GM19193 (cell line): ENCODE results near the gene TRAM2.

Source experiments
- POLR2A ChIP-seq: IDR thresholded peaks from 4 replicates; pipeline ENCODE4 v1.6.1; 2011; ENCODE audit not compliant: insufficient read depth, insufficient read length; ENCODE audit errors: extremely low read depth

Gene TRAM2

GRCh38 chr6:52517502-52518278 is 59.2 kb downstream of the TRAM2 start:
- TF ChIP-seq POLR2A = no peak

DNA sequence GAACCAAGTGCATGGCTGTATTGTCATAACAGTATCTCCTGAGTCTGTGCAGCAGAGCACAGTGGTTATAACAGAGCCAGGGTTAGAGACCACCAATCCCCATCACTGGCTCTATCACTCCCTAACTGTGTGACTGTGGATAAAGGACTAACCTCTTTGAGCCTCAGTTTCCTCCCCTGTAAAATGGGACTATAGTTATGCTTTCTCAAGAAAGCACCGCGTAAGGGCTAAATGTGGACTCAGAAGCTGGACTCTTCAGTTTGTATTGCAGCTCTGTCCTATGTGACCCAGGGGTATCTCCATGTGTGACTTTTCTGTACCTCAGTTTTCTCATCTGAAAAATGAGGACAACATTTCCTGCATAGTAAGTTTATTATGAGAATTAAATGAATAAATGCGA is 59.9 kb downstream of the TRAM2 start:
- no peak for TF ChIP-seq POLR2A

DNA sequence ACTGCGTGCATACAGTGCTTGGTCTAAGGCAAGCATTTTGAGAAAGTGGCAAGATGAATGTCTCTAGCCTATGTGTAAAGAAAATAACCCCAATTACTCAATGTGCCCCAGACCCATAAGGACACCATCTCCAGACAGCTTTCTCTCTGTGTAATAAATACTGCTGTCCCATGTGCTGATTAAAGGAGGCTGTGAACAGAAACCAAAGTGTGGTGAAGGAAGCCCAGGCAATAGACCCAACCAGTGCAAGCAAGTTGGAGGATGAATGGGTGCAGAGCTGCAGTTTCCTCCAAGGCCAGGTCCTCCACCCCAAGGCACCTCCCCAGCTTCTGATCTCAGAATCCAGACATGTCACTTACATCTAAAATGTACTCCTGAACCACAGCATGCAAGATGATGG is 60.6 kb downstream of the TRAM2 start:
- no peak for TF ChIP-seq POLR2A

DNA sequence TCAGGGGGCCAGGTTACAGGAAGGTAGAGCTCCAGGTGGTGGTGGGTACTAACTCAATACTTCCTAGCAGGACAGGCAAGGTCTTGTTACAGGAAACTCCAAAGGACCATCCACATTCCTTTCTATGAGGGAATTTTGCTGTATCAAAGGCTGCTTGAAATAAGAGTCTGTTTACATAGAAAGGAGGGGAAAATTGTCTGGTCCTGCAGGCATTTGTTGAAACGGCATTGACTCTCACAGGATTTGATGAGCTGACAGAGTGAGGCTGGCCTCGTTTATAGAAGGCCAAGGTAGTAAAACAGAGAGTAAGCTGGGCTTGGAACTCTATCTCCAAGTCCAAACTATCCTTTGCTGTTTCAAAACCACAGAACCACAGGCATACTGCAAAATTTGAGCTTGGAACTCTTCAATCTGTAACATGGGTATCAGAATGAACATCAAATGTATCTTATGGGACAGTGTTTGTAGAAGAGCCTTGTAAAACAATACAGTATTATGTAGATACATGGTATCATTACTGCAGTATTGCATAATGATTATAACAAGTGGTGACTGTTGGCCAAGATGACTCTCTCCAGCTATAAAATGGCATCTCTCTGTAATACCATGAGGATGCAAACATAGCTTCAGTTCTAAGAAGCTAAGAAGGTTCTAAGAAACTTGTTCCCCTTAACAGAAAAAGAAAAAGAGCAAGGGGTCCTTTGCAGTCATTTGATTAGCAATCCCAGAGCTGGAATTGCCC is 61.5 kb downstream of the TRAM2 start:
- no peak for TF ChIP-seq POLR2A

DNA sequence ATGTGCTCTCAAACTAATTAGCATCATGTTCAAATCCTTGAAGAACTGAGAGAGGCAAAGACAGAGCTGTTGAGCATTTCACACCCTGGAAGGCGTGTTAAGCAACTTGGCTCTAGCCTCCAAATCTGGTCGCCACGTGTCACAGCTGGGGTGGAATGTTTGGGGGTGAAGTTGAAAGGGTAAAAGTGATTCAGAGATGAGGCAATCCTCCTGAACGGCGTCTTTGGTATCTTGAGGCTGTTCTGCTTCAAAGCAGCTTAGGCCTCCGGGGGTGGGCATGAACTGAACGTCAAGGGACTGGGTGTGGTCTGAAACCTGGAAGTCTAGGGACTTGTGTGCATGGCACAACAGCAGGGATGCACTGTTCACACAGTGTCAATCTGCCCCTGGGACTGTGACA is 62.3 kb downstream of the TRAM2 start:
- TF ChIP-seq POLR2A = no peak

GRCh38 chr6:52513896-52514295 is 63.0 kb downstream of the TRAM2 start:
- no peak for TF ChIP-seq POLR2A

DNA sequence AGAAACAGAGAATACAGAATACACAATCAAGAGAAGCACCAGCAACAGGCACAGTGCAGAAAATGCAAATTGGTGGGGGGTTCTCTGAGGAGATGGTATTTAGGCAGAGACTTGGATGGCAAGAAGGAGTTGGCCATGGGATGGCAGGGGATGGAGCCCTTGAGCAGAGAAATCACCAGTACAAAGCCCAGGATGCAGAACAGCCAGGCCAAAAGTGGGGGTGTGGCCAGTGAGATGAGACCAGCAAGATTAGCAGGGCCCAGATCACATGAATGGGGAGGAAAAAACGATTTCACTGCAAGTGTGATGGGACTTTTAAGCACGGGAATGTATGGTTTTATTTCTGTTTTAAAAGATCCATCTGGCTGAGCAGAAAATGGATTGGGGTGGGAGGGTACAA is 63.4 kb downstream of the TRAM2 start:
- no peak for TF ChIP-seq POLR2A

- no peak for TF ChIP-seq POLR2A
Observed at GRCh38 chr6:52512199-52512598, 64.7 kb downstream of the TRAM2 start.

DNA sequence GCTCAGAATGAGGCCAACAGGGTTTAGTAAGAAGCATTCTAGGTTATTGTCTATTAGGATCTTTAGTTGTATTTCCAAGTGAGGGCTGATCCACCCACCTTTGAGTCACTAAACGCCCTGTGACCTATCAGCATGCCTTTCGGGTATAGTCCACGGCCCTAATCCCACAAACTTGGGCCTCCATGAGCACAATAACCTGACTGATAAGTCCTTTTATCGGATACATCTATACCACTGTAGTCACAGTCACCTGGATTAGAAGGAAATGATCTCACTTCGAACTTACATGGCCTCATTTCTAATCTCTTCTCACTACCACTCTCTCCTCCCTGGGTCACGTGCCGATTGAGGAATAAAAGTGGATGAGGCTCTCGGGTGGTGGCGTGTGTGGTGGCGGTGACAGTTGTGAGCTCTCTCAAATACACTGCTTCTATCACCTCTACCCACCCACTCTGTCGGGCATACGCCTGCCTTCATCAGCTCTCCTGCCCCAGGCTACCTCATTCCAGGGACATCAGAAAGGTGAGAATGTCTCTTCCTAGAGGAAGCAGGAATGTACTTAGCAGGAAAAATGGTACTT is 65.2 kb downstream of the TRAM2 start:
- no peak for TF ChIP-seq POLR2A

- TF ChIP-seq POLR2A = no peak
Observed at GRCh38 chr6:52511163-52511562, 65.7 kb downstream of the TRAM2 start.

GRCh38 chr6:52510213-52510562 is 66.7 kb downstream of the TRAM2 start:
- no peak for TF ChIP-seq POLR2A

- no peak for TF ChIP-seq POLR2A
Observed at GRCh38 chr6:52509281-52510212, 67.3 kb downstream of the TRAM2 start.

- TF ChIP-seq POLR2A = no peak
Observed at GRCh38 chr6:52508261-52508739, 68.6 kb downstream of the TRAM2 start.

DNA sequence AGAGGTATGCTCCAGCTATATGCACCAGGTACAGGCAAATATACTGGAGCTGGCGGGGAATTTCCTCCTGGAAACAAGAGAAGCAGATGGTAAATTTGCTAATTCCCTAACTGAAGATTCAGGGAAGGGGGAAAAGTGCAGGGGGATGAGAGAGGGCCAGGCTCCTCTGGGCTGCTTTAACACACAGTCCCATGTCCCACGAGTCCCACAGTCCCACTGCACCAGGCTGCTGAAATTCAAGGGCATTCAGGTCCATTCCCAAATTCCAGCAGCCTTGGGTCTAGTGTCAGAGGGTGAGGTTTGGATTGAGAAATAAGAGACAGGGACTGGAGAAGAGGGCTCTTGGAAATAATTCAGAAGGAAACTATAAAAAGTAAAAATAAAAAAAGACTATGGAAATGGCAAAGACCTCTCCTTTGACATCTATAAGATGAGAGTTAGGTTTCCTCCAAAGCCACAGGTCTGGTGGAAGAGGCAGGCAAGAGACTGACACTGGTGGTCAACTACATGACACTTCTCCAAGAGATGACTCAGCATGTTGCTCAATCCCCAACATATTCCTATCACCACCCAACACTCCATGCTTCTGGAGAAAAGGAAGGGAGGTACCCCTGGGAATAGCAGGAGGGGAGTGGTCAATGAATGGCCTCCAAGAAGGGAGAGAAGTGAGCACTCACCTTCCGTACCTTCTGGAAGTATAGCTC is 69.2 kb downstream of the TRAM2 start:
- TF ChIP-seq POLR2A = no peak
